ENCODE results near the gene ARPC5. TPM values are rescaled to one million over a fixed set of nuclear protein-coding genes. Genes with fewer than 3 reads are reported as not detected.

ARPC5 gene
- total RNA-seq, 1 donor from 2014 or later: 181 TPM

- H3K9me3 ChIP-seq: no peaks in the 10 kb centered on the region
- H3K4me1 ChIP-seq: peaks cover 29% of the 10 kb centered on the region
- intact Hi-C loops (cut with DNase I): no loop called here
- DNase-seq: peak; percentile 66
- ATAC-seq: peak; percentile 85
- peak; percentile 58 for TF ChIP-seq CTCF (IDR thresholded peaks at IDR 0.05)
- H3K4me3 ChIP-seq: no peak overlapping the region
- no peaks in the 10 kb centered on the region for H3K36me3 ChIP-seq
- peak overlapping the region; percentile 59 for H3K27ac ChIP-seq
- H3K27me3 ChIP-seq: no peaks in the 10 kb centered on the region
Measured at GRCh38 chr1:183609313-183609712, 26.3 kb downstream of the ARPC5 start.

- ATAC-seq (no peak), DNase-seq (no peak)
- intact Hi-C loops (cut with DNase I): no loop called here
- H3K9me3 ChIP-seq: no peaks in the 10 kb centered on the region
- no peak for TF ChIP-seq CTCF (IDR thresholded peaks at IDR 0.05)
- peaks cover 29% of the 10 kb centered on the region for H3K4me1 ChIP-seq
- no peaks in the 10 kb centered on the region for H3K36me3 ChIP-seq
- no peak overlapping the region for H3K4me3 ChIP-seq
- no peaks in the 10 kb centered on the region for H3K27me3 ChIP-seq
- H3K27ac ChIP-seq: no peak overlapping the region
Measured at GRCh38 chr1:183607322-183607980, 28.1 kb downstream of the ARPC5 start.

GRCh38 chr1:183605904-183606303, 29.7 kb downstream of the ARPC5 start:
- peaks cover 29% of the 10 kb centered on the region for H3K4me1 ChIP-seq
- H3K36me3 ChIP-seq: no peaks in the 10 kb centered on the region
- H3K9me3 ChIP-seq: no peaks in the 10 kb centered on the region
- H3K4me3 ChIP-seq: no peak overlapping the region
- no peak for TF ChIP-seq CTCF (IDR thresholded peaks at IDR 0.05)
- ATAC-seq: no peak
- no peaks in the 10 kb centered on the region for H3K27me3 ChIP-seq
- intact Hi-C loops (cut with DNase I): no loop called here
- no peak for DNase-seq
- no peak overlapping the region for H3K27ac ChIP-seq

GRCh38 chr1:183604815-183605214, 30.8 kb downstream of the ARPC5 start:
- no peak overlapping the region for H3K4me3 ChIP-seq
- peak overlapping the region; percentile 65 for H3K27ac ChIP-seq
- DNase-seq (no peak), ATAC-seq (peak; percentile 72)
- peaks cover 20% of the 10 kb centered on the region for H3K4me1 ChIP-seq
- intact Hi-C loops (cut with DNase I): no loop called here
- H3K36me3 ChIP-seq: no peaks in the 10 kb centered on the region
- no peaks in the 10 kb centered on the region for H3K27me3 ChIP-seq
- no peaks in the 10 kb centered on the region for H3K9me3 ChIP-seq
- TF ChIP-seq CTCF (IDR thresholded peaks at IDR 0.05): no peak

- ATAC-seq (peak; percentile 76), DNase-seq (peak; percentile 81)
- Histone ChIP-seq H3K9me3 (no peaks in the 10 kb centered on the region), H3K27me3 (no peaks in the 10 kb centered on the region), H3K27ac (peak overlapping the region; percentile 65), H3K4me1 (peaks cover 15% of the 10 kb centered on the region), H3K4me3 (no peak overlapping the region), H3K36me3 (no peaks in the 10 kb centered on the region)
- intact Hi-C loops (cut with DNase I): no loop called here
- TF ChIP-seq CTCF (IDR thresholded peaks at IDR 0.05): no peak
Measured at GRCh38 chr1:183604038-183604808, 31.4 kb downstream of the ARPC5 start.
